Measurements from ENCODE around the gene OPTC.

- TF ChIP-seq, protein P1, sequence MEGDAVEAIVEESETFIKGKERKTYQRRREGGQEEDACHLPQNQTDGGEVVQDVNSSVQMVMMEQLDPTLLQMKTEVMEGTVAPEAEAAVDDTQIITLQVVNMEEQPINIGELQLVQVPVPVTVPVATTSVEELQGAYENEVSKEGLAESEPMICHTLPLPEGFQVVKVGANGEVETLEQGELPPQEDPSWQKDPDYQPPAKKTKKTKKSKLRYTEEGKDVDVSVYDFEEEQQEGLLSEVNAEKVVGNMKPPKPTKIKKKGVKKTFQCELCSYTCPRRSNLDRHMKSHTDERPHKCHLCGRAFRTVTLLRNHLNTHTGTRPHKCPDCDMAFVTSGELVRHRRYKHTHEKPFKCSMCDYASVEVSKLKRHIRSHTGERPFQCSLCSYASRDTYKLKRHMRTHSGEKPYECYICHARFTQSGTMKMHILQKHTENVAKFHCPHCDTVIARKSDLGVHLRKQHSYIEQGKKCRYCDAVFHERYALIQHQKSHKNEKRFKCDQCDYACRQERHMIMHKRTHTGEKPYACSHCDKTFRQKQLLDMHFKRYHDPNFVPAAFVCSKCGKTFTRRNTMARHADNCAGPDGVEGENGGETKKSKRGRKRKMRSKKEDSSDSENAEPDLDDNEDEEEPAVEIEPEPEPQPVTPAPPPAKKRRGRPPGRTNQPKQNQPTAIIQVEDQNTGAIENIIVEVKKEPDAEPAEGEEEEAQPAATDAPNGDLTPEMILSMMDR (IDR thresholded peaks at IDR 0.05) = no peak
- TF ChIP-seq POLR2A (IDR thresholded peaks at IDR 0.05) = no peak
Measured at GRCh38 chr1:203463469-203464062, 30.4 kb upstream of the OPTC start.
